KG1 (cell line): ENCODE data around the gene UTP11.
"Not testable (repeated sequence)": the region's sequence is repeated elsewhere in the genome, so short reads cannot be mapped to it uniquely, and the experiment has no call there.

Experiments
- DNase-seq: peaks from one replicate; lab custom pipeline; 2025; lab: John Stamatoyannopoulos, UW

The UTP11 gene

GRCh38 chr1:38027201-38028104 lies 14.9 kb downstream of the UTP11 start:
- no peak for DNase-seq

- no peak for DNase-seq
Observed at GRCh38 chr1:38028105-38028591, 15.6 kb downstream of the UTP11 start.

DNA sequence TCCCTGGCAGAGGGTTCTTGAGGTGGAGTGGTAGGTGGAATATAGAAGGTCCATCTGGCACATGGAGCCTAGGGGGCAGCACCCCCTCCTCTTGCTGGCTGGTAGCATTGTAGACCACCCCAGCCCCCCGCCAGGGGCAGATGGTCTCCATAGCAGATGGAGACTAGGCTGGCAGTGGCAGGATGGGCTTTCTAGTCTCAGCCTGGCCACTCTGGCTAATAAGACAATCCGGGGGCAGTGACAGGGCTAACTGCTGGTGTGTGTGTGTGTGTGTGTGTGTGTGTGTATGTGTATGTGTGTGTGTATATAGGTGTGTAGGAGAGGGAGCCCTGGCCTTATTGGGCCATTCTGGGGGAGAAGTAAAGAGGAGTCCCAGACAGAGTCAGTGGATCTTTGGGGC lies 16.1 kb downstream of the UTP11 start:
- DNase-seq, result no peak

DNA sequence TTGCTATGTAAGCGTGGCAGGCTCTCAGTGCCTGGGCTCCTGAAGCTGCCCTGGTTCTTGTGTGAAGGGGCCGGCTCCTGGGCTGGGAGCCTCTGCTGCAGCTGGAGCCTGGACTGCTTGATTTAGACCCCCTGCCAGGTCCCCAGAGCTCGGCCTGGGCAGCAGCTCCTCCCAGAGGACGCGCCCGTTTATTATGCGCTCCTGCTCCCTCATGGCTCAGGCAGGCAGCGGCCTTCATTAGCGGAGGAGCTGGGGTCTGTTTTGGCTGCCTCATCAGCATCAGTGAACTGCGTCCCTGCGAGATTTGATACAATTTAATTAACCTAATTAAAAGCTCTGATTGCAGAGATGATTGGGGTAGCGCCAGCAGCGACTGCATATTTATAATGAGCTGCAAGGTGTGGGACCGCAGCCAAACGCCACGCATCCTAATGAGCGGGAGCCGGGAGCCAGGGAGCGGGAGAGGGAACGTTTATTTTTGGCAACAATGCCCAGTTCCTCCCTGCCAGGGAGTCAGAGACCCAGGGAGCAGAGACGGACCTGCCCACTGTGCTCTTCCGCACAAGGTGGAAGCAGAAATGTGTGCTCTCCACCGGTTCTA lies 16.6 kb downstream of the UTP11 start:
- no peak for DNase-seq

- no peak for DNase-seq
Observed at GRCh38 chr1:38029685-38030511, 17.4 kb downstream of the UTP11 start.

DNA sequence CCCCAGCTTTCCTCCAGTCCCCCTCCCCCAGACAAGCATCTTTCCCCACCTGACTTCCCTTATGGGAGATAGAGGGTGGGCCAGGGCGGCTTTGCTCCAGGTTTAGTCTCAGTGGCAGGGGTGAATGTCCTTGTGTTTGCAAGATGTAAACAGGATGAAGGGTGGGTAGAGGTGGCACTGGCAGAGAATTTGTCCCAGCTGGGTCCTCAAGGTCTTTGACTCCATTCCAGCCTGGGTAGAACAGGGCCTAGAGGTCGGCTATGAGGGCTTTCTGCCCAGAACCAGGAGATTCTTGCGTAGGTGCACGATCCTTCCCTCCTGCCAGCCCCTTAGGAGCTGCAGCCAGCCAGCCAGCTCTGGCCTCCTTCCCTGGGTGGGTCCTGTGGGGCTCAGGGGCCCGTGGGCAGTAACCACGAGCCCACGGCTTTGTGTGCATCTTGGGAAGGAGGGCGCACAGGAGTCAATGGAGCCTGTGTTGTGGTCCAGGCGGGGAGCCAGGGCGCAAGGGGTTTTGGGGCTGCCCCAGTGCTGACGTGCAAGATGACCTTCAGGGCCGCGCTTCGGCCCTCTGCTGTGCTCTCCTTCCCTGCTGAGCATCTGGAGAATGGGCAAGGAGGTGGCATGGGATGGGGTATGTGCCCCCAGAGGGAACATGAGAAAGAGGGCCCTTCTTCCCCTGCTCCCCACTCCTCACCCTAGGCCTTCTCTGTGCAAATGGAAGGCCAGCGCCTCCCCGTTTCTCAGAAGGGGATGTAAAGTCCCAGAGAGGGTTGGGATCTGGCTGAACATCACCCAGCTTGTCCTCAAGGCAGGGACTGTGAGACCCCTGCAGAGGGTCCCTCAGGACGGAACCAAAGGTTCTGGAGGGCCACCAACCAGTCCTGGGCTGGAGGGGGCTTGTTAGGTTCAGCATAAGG lies 18.3 kb downstream of the UTP11 start:
- no peak for DNase-seq

DNA sequence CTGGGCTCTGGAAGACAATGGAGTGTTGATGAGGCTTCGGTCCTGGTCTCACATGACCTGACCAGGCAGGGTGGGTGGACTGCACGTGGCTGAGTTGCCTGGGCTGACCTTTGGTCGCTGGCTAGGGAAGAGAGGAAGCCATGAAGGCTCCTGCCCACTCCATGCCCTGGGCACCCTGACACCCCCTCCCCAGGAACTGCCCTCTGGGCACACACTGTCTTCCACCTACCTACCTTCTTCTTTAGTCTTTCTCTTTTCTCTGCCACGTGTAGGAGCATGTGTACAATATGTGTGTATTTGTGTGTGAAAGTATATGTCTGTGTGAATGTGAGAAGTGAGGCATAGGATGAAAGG lies 19.0 kb downstream of the UTP11 start:
- DNase-seq, result no peak

DNA sequence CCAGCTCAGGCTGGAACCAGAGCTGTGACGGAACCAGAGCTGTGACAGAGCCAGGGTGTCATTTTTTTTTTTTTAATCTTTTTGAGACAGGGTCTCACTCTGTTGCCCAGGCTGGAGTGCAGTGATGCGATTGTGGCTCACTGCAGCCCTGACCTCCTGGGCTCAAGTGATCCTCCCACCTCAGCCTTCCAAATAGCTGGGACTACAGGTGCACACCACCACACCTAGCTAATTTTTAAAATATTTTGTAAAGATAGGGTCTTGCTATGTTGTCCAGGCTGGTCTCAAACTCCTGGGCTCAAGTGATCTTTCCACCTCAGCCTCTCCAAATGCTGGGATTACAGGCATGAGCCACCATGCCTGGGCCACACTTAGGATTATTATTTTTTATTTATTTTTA lies 20.5 kb downstream of the UTP11 start:
- DNase-seq, result not testable (repeated sequence)

- DNase-seq, result no peak
Observed at GRCh38 chr1:38034871-38035270, 22.3 kb downstream of the UTP11 start.

DNA sequence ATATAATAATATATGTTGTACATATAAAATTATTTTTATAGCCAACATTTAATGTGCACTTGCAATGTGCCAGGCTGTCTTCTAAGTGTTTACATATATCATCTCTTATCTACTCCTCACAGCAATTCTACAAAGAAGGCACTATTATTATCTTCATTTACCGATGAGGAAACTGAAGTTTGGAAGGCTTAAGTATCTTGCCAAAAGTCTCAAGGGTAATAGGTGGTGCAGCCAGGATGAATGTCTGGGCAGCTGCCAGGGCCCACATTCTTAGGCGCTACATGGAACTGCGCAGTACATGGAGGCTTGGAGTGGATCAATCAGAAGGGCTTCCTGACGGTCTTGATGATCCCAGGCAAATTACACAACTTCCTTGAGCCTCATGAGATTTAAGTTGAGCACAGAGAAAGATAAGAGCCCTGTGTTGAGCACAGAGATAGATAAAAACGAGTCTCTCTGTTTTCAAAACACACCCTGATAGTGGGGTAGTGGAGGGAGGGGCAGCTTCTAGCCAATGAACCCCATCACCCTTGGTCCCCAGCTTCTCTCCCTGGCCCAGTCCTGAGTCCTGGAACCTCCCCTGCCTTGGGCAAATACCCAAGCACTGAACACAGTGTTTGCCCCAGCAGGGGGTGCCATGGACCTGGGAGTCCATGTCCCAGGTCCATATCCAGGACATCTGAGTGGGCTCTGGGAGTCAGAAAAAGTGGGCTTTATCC lies 24.8 kb downstream of the UTP11 start:
- DNase-seq, result no peak

GRCh38 chr1:38038861-38039260 lies 26.3 kb downstream of the UTP11 start:
- no peak for DNase-seq

- DNase-seq, result no peak
Observed at GRCh38 chr1:38039331-38040088, 27.0 kb downstream of the UTP11 start.

GRCh38 chr1:38041936-38042834 lies 29.7 kb downstream of the UTP11 start:
- DNase-seq, result no peak

DNA sequence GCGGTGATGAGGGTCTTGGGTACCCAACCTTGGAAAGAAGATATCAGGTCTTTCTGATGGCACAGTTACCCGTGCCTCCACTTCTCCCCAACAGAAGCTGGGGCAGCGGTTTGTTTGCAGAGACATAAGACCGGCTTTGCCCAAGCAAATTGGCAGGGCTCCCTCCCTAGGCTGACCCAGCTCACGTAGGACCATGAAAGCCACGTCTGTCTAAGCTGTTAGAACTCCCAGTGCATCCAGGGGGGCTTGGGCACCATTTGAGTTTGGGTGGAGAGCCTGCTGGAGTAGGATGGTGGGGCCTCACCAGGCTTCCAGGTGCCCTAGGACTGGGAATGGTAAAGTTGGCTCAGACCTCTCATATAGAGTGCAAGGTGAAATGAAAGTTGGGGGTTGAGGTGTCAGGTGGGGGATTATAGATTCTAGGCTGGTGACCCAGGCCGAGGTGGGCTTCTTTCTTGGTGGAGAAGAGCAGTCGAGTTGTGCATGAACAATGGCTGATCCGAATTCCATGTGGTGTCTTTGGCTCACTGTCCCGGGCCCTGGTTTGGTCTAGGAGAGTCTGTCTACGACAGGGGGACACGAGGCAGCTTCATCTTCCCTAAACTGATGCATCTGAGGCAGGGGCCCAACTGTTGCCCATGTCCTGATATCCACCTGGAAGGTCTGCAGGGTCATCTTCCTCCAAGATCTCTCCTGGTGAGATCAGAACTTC lies 30.7 kb downstream of the UTP11 start:
- no peak for DNase-seq

- DNase-seq, result no peak
Observed at GRCh38 chr1:38044221-38045215, 32.0 kb downstream of the UTP11 start.

DNA sequence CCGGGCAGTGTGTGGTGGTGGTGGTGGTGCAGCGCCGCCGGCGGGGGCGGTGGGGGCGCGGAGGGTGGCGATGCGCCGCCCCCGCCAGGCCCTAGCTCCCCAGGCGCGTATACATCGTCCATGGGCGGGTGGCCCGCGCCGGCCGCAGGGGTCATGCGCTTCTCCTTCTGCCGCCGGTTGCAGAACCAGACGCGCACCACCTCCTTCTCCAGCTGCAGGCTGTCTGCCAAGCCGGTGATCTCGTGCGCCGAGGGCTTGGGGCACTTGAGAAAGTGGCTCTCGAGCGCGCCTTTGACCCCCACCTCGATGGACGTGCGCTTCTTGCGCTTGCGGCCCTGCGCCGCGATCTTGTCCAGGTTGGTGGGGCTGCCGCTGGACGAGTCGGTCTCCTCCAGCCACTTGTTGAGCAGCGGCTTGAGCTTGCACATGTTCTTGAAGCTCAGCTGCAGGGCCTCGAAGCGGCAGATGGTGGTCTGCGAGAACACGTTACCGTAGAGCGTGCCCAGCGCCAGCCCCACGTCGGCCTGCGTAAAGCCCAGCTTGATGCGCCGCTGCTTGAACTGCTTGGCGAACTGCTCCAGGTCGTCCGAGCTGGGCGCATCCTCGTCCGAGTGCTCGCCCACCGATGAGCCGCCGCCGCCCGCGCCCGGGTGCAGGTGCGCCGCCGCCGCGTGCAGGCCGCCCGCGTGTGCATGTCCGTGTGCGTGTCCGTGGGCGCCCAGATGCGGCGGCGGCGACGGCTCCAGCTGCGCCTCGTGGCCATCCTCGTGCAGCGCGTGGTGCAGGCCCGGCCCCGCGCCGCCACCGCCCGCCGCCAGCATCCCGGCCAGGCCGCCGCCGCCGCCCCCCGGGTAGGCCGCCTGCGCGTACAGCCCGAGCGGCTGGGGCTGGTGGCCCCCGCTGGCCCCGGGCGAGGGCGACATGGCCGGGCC lies 33.1 kb downstream of the UTP11 start:
- no peak for DNase-seq
